Hepatocyte (in vitro differentiated cells): ENCODE data around the gene CTAG1A. TPM values are rescaled to one million over a fixed set of nuclear protein-coding genes. Genes with fewer than 3 reads are reported as not detected.

ENCODE experiments used
- DNase-seq: peaks from one replicate; pipeline ENCODE4 v3.0.0-alpha.2; 2016; ENCODE audit warnings: low spot score
- H2AFZ ChIP-seq: fragments of 200-600 bp; sonication (generic); 2 replicates; pipeline ENCODE4 v1.6.0; 2016; ENCODE audit warnings: antibody characterized with exemption, mild to moderate bottlenecking
- H3K27ac ChIP-seq: fragments of 200-600 bp; sonication (generic); 2 replicates; pipeline ENCODE4 v1.5.1; 2016; ENCODE audit warnings: mild to moderate bottlenecking
- H3K27me3 ChIP-seq: fragments of 200-600 bp; sonication (generic); 2 replicates; pipeline ENCODE4 v1.6.1; 2016
- H3K36me3 ChIP-seq: fragments of 200-600 bp; sonication (generic); replicated peaks from 2 replicates; pipeline ENCODE4 v1.5.1; 2016; ENCODE audit warnings: low read depth; ENCODE audit not compliant: insufficient read depth
- H3K4me1 ChIP-seq: fragments of 200-600 bp; sonication (generic); 2 replicates; pipeline ENCODE4 v1.5.1; 2016; ENCODE audit warnings: mild to moderate bottlenecking, moderate library complexity; ENCODE audit not compliant: insufficient read depth
- H3K4me2 ChIP-seq: fragments of 200-600 bp; sonication (generic); 2 replicates; pipeline ENCODE4 v1.6.0; 2016
- H3K4me3 ChIP-seq: fragments of 200-600 bp; sonication (generic); 2 replicates; pipeline ENCODE4 v1.5.1; 2016; ENCODE audit warnings: mild to moderate bottlenecking
- H3K79me2 ChIP-seq: fragments of 200-600 bp; sonication (generic); 2 replicates; pipeline ENCODE4 v1.6.0; 2017; ENCODE audit warnings: mild to moderate bottlenecking
- H3K9me2 ChIP-seq: fragments of 200-600 bp; sonication (generic); replicated peaks from 2 replicates; pipeline ENCODE4 v1.6.0; 2017; ENCODE audit warnings: mild to moderate bottlenecking; ENCODE audit not compliant: insufficient read depth
- H3K9me3 ChIP-seq: fragments of 200-600 bp; sonication (generic); 2 replicates; pipeline ENCODE4 v1.5.1; 2016; ENCODE audit warnings: low read depth, mild to moderate bottlenecking
- H4K20me1 ChIP-seq: fragments of 200-600 bp; sonication (generic); 2 replicates; pipeline ENCODE4 v1.6.0; 2016; ENCODE audit warnings: mild to moderate bottlenecking; ENCODE audit not compliant: insufficient read depth, poor library complexity, severe bottlenecking
- EZH2 ChIP-seq: fragments of 200-600 bp; sonication (generic); IDR thresholded peaks from 2 replicates; pipeline ENCODE4 v1.6.1; 2016; ENCODE audit warnings: antibody characterized with exemption, mild to moderate bottlenecking, borderline replicate concordance
- EZH2phosphoT487 ChIP-seq: fragments of 200-600 bp; sonication (generic); IDR thresholded peaks from one replicate; pipeline ENCODE4 v1.6.1; 2018; ENCODE audit warnings: antibody characterized with exemption, mild to moderate bottlenecking, low read depth, moderate library complexity; ENCODE audit not compliant: unreplicated experiment, severe bottlenecking
- WGBS: methylation state at CpG from one replicate; pipeline ENCODE4 v1.1.6; 2016; ENCODE audit warnings: low lambda C conversion rate; ENCODE audit errors: missing lambda C conversion rate; 5-methylcytosine and 5-hydroxymethylcytosine counted together
- polyA plus RNA-seq: library from polyadenylated mRNA; unstranded; fragments of >200 nt; fragmentation: Nextera tagmentation; extraction: Ambion mirVana; gene quantifications from 2 replicates; pipeline ENCODE4 v1.2.1, GENCODE V29; 2016
- total RNA-seq: library from RNA; depleted of rRNA; stranded (reverse); fragments of >200 nt; gene quantifications from 2 replicates; pipeline ENCODE4 v1.2.3, GENCODE V29; 2014
- TF ChIP-seq, protein P1 (sequence below): fragments of 200-600 bp; sonication (generic); IDR thresholded peaks from 2 replicates; pipeline ENCODE4 v1.5.1; 2016; ENCODE audit warnings: antibody characterized with exemption, mild to moderate bottlenecking; ENCODE audit not compliant: poor library complexity

Gene CTAG1A
- total and polyA plus RNA-seq, 2 experiments from 2014 or later: not detected

DNA sequence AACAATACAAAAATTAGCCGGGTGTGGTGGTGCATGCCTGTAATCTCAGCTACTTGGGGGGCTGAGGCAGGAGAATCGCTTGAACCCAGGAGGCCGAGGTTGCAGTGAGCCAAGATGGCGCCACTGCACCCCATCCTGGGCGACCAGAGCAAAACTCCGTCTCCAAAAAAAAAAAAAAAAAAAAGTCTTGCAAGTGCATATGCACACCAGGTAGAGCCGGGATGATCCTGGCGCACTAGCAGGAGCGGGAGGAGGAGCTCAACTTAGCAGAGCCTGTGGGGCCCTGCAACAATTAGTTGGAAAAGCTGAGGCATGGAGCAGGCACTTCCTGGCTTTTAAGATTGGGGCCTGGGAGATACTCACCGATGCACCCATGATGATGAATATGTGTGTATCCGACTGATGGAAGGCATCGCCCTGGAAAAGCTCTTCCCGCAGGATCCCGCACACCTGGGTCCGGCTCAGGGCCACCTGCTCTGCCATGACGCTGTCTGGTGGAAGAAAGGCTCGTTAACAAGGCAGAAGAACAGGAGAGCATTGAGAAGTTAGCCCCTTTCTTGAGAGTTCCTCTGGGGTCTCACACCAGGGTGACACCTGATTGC, 39.2 kb upstream of the CTAG1A start:
- DNase-seq: no peak
- H3K27me3 ChIP-seq: no peaks in the 10 kb centered on the region
- no peaks in the 10 kb centered on the region for H4K20me1 ChIP-seq
- no peaks in the 10 kb centered on the region for H3K36me3 ChIP-seq
- no peak overlapping the region for H3K4me3 ChIP-seq
- no peak overlapping the region for H3K27ac ChIP-seq
- H3K9me2 ChIP-seq: no peaks in the 10 kb centered on the region
- H3K79me2 ChIP-seq: peaks cover 28% of the 10 kb centered on the region
- no peak overlapping the region for H2AFZ ChIP-seq
- no peak for TF ChIP-seq EZH2
- no peak for TF ChIP-seq EZH2phosphoT487
- TF ChIP-seq, protein P1, sequence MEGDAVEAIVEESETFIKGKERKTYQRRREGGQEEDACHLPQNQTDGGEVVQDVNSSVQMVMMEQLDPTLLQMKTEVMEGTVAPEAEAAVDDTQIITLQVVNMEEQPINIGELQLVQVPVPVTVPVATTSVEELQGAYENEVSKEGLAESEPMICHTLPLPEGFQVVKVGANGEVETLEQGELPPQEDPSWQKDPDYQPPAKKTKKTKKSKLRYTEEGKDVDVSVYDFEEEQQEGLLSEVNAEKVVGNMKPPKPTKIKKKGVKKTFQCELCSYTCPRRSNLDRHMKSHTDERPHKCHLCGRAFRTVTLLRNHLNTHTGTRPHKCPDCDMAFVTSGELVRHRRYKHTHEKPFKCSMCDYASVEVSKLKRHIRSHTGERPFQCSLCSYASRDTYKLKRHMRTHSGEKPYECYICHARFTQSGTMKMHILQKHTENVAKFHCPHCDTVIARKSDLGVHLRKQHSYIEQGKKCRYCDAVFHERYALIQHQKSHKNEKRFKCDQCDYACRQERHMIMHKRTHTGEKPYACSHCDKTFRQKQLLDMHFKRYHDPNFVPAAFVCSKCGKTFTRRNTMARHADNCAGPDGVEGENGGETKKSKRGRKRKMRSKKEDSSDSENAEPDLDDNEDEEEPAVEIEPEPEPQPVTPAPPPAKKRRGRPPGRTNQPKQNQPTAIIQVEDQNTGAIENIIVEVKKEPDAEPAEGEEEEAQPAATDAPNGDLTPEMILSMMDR: no peak
- H3K4me1 ChIP-seq: peaks cover 13% of the 10 kb centered on the region
- no peaks in the 10 kb centered on the region for H3K9me3 ChIP-seq
- H3K4me2 ChIP-seq: peak overlapping the region; percentile 86
- 90% methylated on average over 13 of the region's 17 CpGs for WGBS

DNA sequence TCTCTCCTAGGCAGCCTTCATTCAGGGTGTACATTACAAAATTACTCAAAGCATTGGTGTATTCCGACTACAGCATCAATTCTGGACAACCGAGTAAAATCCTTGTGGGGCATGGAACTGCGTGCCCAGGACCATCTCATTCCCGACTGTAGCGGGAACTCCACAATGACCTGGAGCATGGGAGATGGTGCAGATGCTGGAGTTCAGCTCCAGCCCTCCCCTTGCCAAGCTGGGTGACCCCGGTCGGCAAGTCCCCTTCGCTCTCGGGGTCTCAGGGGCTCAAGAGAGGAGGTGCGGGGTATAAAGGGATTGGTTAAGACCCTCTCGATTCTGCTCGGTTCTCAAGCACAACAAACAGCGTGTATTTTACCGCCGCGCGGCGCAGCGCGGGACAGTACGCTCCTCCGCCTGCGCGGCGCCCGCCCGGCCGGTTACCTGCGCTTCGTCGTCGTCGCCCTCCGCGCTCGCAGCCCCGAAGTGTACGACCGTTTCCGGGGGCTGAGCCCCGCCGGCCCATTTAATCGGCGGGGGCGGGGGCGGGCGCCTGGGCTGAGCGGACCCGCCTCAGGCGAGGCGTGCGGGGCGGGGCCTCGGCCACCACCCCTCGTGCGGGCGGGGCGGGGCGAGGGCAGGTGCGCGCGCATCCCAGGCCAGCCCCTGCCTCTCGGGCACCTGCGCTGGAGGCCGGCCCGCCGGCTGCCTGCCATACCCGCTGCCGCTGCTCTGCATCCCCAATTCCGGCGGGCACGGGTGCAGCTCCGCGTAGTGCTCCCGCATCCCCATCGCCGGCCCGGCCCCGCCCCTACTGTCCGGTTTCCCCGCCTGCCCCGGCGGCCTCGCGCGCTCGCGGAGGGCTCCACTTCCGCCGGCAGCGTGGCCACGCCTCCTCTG, 38.3 kb upstream of the CTAG1A start, which contains the start of gene G6PD:
TSS of gene G6PD (minus strand) at position 493 of the 891 bp plus-strand sequence. CDS start 691 bp downstream, outside the sequence.
- no peaks in the 10 kb centered on the region for H3K36me3 ChIP-seq
- peak within 1 kb of the TSS; percentile 99 for H3K27ac ChIP-seq
- H4K20me1 ChIP-seq: no peaks in the 10 kb centered on the region
- WGBS: 42% methylated on average over 48 of the region's 92 CpGs
- H3K79me2 ChIP-seq: peaks cover 37% of the 10 kb centered on the region
- H3K4me1 ChIP-seq: peaks cover 9% of the 10 kb centered on the region
- TF ChIP-seq EZH2: no peak
- TF ChIP-seq, protein P1: no peak
- no peak for TF ChIP-seq EZH2phosphoT487
- H3K4me3 ChIP-seq: peak within 1 kb of the TSS; percentile 73
- no peaks in the 10 kb centered on the region for H3K9me3 ChIP-seq
- H3K4me2 ChIP-seq: peak within 1 kb of the TSS; percentile 86
- no peaks in the 10 kb centered on the region for H3K9me2 ChIP-seq
- peak; percentile 84 for DNase-seq
- peak within 1 kb of the TSS; percentile 63 for H2AFZ ChIP-seq
- H3K27me3 ChIP-seq: no peaks in the 10 kb centered on the region

DNA sequence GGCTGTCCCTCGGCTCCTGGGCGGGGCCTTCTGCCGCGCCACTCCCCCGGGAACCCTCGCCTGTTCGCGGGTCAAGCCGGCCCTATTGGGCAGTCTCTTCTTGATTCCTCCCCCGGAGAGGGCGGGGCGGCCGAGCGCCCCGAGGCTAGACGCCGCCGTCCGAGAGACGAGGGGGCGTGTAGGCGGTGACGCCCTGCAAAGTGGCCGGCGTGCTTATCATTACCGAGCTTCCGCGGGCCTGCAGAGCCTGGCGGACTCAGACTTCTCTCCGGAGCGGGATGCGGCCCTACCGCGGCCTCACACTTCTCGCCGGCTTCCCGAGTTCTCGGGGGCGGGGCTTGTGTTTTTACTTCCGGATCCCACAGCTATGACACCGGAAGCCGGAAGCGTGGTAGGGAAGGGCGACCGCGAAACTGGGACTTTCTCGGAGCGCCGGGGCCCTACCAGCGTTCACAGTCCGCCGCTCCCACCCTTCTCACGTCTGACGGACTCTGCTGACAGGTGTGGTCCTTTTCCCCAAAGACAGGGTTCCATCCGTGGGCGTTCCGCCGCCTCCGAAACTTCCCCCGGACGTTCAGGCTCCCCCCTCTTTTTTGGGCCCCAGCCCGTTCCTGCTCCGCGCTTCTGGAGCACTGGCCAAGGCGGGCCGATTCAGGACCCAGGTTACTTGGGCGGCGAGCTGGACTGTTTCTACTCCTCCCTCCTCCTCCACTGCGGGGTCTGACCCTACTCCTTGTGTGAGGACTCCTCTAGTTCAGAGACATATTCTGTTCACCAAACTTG, 37.5 kb upstream of the CTAG1A start, which contains the start of gene IKBKG:
TSS of gene IKBKG (plus strand) at position 376 of the 783 bp plus-strand sequence. CDS start 4,383 bp downstream, outside the sequence.
- no peaks in the 10 kb centered on the region for H3K36me3 ChIP-seq
- no peaks in the 10 kb centered on the region for H3K27me3 ChIP-seq
- peak within 1 kb of the TSS; percentile 63 for H2AFZ ChIP-seq
- H3K4me2 ChIP-seq: peak within 1 kb of the TSS; percentile 86
- no peaks in the 10 kb centered on the region for H4K20me1 ChIP-seq
- peak within 1 kb of the TSS; percentile 99 for H3K27ac ChIP-seq
- 50% methylated on average over 62 of the region's 69 CpGs for WGBS
- peaks cover 3% of the 10 kb centered on the region for H3K4me1 ChIP-seq
- peak; percentile 93 for DNase-seq
- TF ChIP-seq EZH2phosphoT487 (no peak), EZH2 (no peak)
- TF ChIP-seq, protein P1: no peak
- peaks cover 39% of the 10 kb centered on the region for H3K79me2 ChIP-seq
- peak within 1 kb of the TSS; percentile 73 for H3K4me3 ChIP-seq
- no peaks in the 10 kb centered on the region for H3K9me3 ChIP-seq
- no peaks in the 10 kb centered on the region for H3K9me2 ChIP-seq
